K562 (cell line): ENCODE data around the gene TPD52L1. TPM values are rescaled to one million over a fixed set of nuclear protein-coding genes. Genes with fewer than 3 reads are reported as not detected.

Experiments
- ATAC-seq: fragments of 200-7000 bp; cut with Tn5 transposase; 3 replicates; pipeline ENCODE4 v1.9.1; 2020; ENCODE audit warnings: moderate library complexity
- BruUV-seq: library from RNA; stranded (reverse); fragments of 400-500 nt; replicated peaks from 2 replicates; lab custom pipeline; 2021; lab: Mats Ljungman, UMichigan
- CTCF ChIA-PET: fragments of 300-600 bp; formaldehyde crosslinking; extraction: SDS; loops from one replicate; lab custom pipeline; 2021; ENCODE audit warnings: low intra/inter-chr PET ratio; lab: Yijun Ruan, JAX
- POLR2A ChIA-PET: fragments of 300-600, 350-650 bp; sonication (Branson Sonifier 250); formaldehyde crosslinking; extraction: SDS; loops from one replicate; lab custom pipeline; 2021; ENCODE audit warnings: antibody characterized with exemption, inconsistent platforms; lab: Yijun Ruan, JAX
- DNase-seq, 4 experiments: peaks; one replicate each; pipeline versions ENCODE4 v3.0.0 to v3.0.0-alpha.2; 2011 to 2018; ENCODE audit warnings: low spot score in 3 of 4, mixed read lengths in 3 of 4; ENCODE audit errors: extremely low read depth in 1 of 4
- FAIRE-seq: peaks from 2 replicates; lab custom pipeline; 2011; peaks lifted over from hg19 to GRCh38; lab: Jason Lieb, UNC
- H2AFZ ChIP-seq: 2 replicates; pipeline ENCODE4 v1.6.0; 2011; ENCODE audit warnings: low read depth, low read length, control low read depth, inconsistent platforms
- H3K27ac ChIP-seq: fragments of 200-600 bp; 3 replicates; pipeline ENCODE4 v1.8.0; 2011; ENCODE audit warnings: low read depth, mild to moderate bottlenecking, control low read depth, inconsistent platforms, low read length, moderate library complexity, mixed read lengths; ENCODE audit errors: extremely low read depth
- H3K27me3 ChIP-seq, 2 experiments: fragments of 300-600 bp in 1 of 2; 2 replicates in 1 of 2; 3 replicates in 1 of 2; pipeline versions ENCODE4 v1.6.0 to v1.8.0; 2011; ENCODE audit warnings: inconsistent platforms in 2 of 2, low read length in 2 of 2, mild to moderate bottlenecking in 1 of 2, mixed read lengths in 1 of 2, moderate library complexity in 1 of 2; ENCODE audit not compliant: control insufficient read depth in 2 of 2, insufficient read depth in 2 of 2
- H3K36me3 ChIP-seq: fragments of 300-600 bp; 3 replicates; pipeline ENCODE4 v1.8.0; 2011; ENCODE audit warnings: mild to moderate bottlenecking, low read length, inconsistent platforms; ENCODE audit not compliant: control insufficient read depth, insufficient read depth
- H3K4me1 ChIP-seq, 2 experiments: fragments of 200-600 bp in 1 of 2; replicated peaks in 1 of 2; 2 replicates in 1 of 2; 3 replicates in 1 of 2; pipeline versions ENCODE4 v1.5.1 to v1.8.0; 2011; ENCODE audit warnings: inconsistent platforms in 2 of 2, low read length in 2 of 2, mild to moderate bottlenecking in 1 of 2, mixed read lengths in 1 of 2, moderate library complexity in 1 of 2; ENCODE audit not compliant: control insufficient read depth in 2 of 2, insufficient read depth in 2 of 2
- H3K4me2 ChIP-seq: 2 replicates; pipeline ENCODE4 v1.6.1; 2011; ENCODE audit warnings: low read length, control low read depth, inconsistent platforms, mixed read lengths; ENCODE audit not compliant: insufficient read depth
- H3K4me3 ChIP-seq: fragments of 200-600 bp; sonication (generic), shearing (Covaris generic); 2 replicates; pipeline ENCODE4 v1.5.1; 2016; ENCODE audit warnings: control low read depth, inconsistent platforms
- H3K79me2 ChIP-seq: fragments of 200-600 bp; 3 replicates; pipeline ENCODE4 v1.8.0; 2011; ENCODE audit warnings: low read length, inconsistent platforms; ENCODE audit not compliant: control insufficient read depth, insufficient read depth
- H3K9ac ChIP-seq, 2 experiments: 2 replicates each; pipeline versions ENCODE4 v1.6.0 to v1.6.1; 2011; ENCODE audit warnings: low read depth in 2 of 2, low read length in 2 of 2, control low read depth in 1 of 2, inconsistent platforms in 1 of 2, mild to moderate bottlenecking in 1 of 2, mixed read lengths in 1 of 2; ENCODE audit not compliant: insufficient read depth in 1 of 2
- H3K9me1 ChIP-seq: one replicate; pipeline ENCODE4 v1.6.0; 2011; ENCODE audit warnings: inconsistent platforms, mild to moderate bottlenecking, low read length, moderate library complexity; ENCODE audit not compliant: control insufficient read depth, insufficient read depth
- H3K9me3 ChIP-seq: replicated peaks from 2 replicates; pipeline ENCODE4 v1.5.1; 2011; ENCODE audit warnings: low read depth, low read length, inconsistent platforms; ENCODE audit not compliant: control insufficient read depth, insufficient read depth
- H4K20me1 ChIP-seq: replicated peaks from 2 replicates; pipeline ENCODE4 v1.6.1; 2011; ENCODE audit warnings: low read length, inconsistent platforms, mixed read lengths; ENCODE audit not compliant: control insufficient read depth, insufficient read depth
- KDM1A ChIP-seq, 2 experiments: fragments of 450-650 bp; IDR thresholded peaks; 2 replicates each; pipeline ENCODE4 v1.6.1; 2016; ENCODE audit warnings: mild to moderate bottlenecking in 2 of 2
- RAD51 ChIP-seq: fragments of 450-650 bp; IDR thresholded peaks from 2 replicates; pipeline ENCODE4 v1.7.1; 2016; ENCODE audit warnings: low read depth, mild to moderate bottlenecking, borderline replicate concordance
- SFPQ ChIP-seq: fragments of 200-400 bp; formaldehyde crosslinking; IDR thresholded peaks from 2 replicates; pipeline ENCODE4 v1.6.1; 2017; ENCODE audit warnings: mild to moderate bottlenecking, low read depth, low read length, moderate library complexity
- SMARCB1 ChIP-seq: IDR thresholded peaks from 2 replicates; pipeline ENCODE4 v1.6.1; 2011; ENCODE audit warnings: improper control_type of control experiment, low read depth; ENCODE audit not compliant: insufficient read length
- WGBS: fragments of 100-300 bp; shearing (Covaris generic); methylation state at CpG from one replicate; pipeline ENCODE4 v1.1.6; 2016; ENCODE audit warnings: low coverage, mixed read lengths; ENCODE audit not compliant: insufficient coverage; ENCODE audit errors: missing lambda C conversion rate; 5-methylcytosine and 5-hydroxymethylcytosine counted together
- in situ Hi-C: fragments of 300-500 bp; cut with MboI; formaldehyde crosslinking; loops from 4 replicates; pipeline ENCODE4 v1.15.0; 2018; ENCODE audit warnings: inconsistent platforms, mixed read lengths
- intact Hi-C: fragments of 100-400 bp; cut with micrococcal nuclease; formaldehyde crosslinking; loops from 2 replicates; pipeline ENCODE4 v1.14.2; 2022
- polyA plus RNA-seq, 8 experiments: library from polyadenylated mRNA; depleted of rRNA in 4 of 8; stranded (reverse) in 5 of 8; unstranded in 3 of 8; fragments of >200 nt; fragmentation: Nextera tagmentation in 2 of 8; fragmentation: Illumina TruSeq in 1 of 8; extraction: Ambion mirVana in 2 of 8; extraction: Trizol in 1 of 8; gene quantifications; 2 replicates each; pipeline versions ENCODE4 v1.2.1 to v1.2.3, GENCODE V29; 2011 to 2014; ENCODE audit warnings: inconsistent platforms in 1 of 8, missing spikeins in 1 of 8
- total RNA-seq, 7 experiments: library from RNA; depleted of rRNA in 6 of 7; stranded (reverse); fragments of >200 nt in 6 of 7; fragmentation: Illumina TruSeq in 2 of 7; extraction: Trizol in 2 of 7; gene quantifications; 2 replicates each; pipeline versions ENCODE4 v1.2.1 to v1.2.3, GENCODE V29; 2011 to 2021; ENCODE audit warnings: low replicate concordance in 1 of 7

TPD52L1 gene
- total and polyA plus RNA-seq, 9 of the 15 experiments (the other 6 are each of a cell fraction or from before 2014, with no cell fraction given) = 12.9 to 149 (median 75.7) TPM

- TF ChIP-seq SFPQ = no peak
- TF ChIP-seq RAD51 = no peak
- TF ChIP-seq KDM1A (IDR thresholded peaks at IDR 0.05) = no peak
Observed at GRCh38 chr6:125222531-125223455, 69.2 kb downstream of the TPD52L1 start (continued).

- no TSS peak for BruUV-seq
- no peak overlapping the region for H3K9ac ChIP-seq
- no peaks in the 10 kb centered on the region for H3K4me1 ChIP-seq
- ATAC-seq = no peak
- no peaks in the 10 kb centered on the region for H3K9me1 ChIP-seq
- in situ Hi-C loops = no loop called here
- WGBS = 83% methylated on average over 3 of the region's 3 CpGs
- no peak for TF ChIP-seq SMARCB1
- no peaks in the 10 kb centered on the region for H3K27me3 ChIP-seq
- H2AFZ ChIP-seq = no peak overlapping the region
- no peak for DNase-seq
- intact Hi-C loops = no loop called here
- no peaks in the 10 kb centered on the region for H3K9me3 ChIP-seq
- H3K36me3 ChIP-seq = no peaks in the 10 kb centered on the region; the same call in 2 of the 3 replicates
- no peak for FAIRE-seq
- H4K20me1 ChIP-seq = no peaks in the 10 kb centered on the region
- ChIA-PET POLR2A (interaction anchor here (0.6 to 1.3 kb wide), 2 partner anchors 26 to 553 kb away, joined by 3 read pairs; no protein-coding TSS in a partner anchor), CTCF (no interaction called here)
- no peak overlapping the region for H3K4me2 ChIP-seq
- H3K27ac ChIP-seq = no peak overlapping the region
- no peak overlapping the region for H3K4me3 ChIP-seq
- H3K79me2 ChIP-seq = no peaks in the 10 kb centered on the region
Observed at GRCh38 chr6:125224231-125224861, 70.8 kb downstream of the TPD52L1 start.
